ENCODE results near the gene TMEM51. TPM values are rescaled to one million over a fixed set of nuclear protein-coding genes. Genes with fewer than 3 reads are reported as not detected.
A peak's percentile ranks its signal among the peaks of the same experiment; 100 is the strongest.

TMEM51 gene
- total and polyA plus RNA-seq, 2 of the 13 experiments (the other 11 are each of a cell fraction or from before 2014, with no cell fraction given): 12.2 to 22.3 TPM

GRCh38 chr1:15206418-15207030 is 53.0 kb downstream of the TMEM51 start (continued):
- TF ChIP-seq, protein P1, sequence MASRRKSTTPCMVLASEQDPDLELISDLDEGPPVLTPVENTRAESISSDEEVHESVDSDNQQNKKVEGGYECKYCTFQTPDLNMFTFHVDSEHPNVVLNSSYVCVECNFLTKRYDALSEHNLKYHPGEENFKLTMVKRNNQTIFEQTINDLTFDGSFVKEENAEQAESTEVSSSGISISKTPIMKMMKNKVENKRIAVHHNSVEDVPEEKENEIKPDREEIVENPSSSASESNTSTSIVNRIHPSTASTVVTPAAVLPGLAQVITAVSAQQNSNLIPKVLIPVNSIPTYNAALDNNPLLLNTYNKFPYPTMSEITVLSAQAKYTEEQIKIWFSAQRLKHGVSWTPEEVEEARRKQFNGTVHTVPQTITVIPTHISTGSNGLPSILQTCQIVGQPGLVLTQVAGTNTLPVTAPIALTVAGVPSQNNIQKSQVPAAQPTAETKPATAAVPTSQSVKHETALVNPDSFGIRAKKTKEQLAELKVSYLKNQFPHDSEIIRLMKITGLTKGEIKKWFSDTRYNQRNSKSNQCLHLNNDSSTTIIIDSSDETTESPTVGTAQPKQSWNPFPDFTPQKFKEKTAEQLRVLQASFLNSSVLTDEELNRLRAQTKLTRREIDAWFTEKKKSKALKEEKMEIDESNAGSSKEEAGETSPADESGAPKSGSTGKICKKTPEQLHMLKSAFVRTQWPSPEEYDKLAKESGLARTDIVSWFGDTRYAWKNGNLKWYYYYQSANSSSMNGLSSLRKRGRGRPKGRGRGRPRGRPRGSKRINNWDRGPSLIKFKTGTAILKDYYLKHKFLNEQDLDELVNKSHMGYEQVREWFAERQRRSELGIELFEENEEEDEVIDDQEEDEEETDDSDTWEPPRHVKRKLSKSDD (CRISPR knock-in tag; IDR thresholded peaks at IDR 0.05; ENCODE audit: low read depth): no peak
- TF ChIP-seq, protein P2, sequence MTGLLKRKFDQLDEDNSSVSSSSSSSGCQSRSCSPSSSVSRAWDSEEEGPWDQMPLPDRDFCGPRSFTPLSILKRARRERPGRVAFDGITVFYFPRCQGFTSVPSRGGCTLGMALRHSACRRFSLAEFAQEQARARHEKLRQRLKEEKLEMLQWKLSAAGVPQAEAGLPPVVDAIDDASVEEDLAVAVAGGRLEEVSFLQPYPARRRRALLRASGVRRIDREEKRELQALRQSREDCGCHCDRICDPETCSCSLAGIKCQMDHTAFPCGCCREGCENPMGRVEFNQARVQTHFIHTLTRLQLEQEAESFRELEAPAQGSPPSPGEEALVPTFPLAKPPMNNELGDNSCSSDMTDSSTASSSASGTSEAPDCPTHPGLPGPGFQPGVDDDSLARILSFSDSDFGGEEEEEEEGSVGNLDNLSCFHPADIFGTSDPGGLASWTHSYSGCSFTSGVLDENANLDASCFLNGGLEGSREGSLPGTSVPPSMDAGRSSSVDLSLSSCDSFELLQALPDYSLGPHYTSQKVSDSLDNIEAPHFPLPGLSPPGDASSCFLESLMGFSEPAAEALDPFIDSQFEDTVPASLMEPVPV (CRISPR knock-in tag; IDR thresholded peaks at IDR 0.05): no peak
- TF ChIP-seq ZNF788 (CRISPR knock-in tag; IDR thresholded peaks at IDR 0.05; ENCODE audit: borderline replicate concordance): no peak
- TF ChIP-seq, protein P3, sequence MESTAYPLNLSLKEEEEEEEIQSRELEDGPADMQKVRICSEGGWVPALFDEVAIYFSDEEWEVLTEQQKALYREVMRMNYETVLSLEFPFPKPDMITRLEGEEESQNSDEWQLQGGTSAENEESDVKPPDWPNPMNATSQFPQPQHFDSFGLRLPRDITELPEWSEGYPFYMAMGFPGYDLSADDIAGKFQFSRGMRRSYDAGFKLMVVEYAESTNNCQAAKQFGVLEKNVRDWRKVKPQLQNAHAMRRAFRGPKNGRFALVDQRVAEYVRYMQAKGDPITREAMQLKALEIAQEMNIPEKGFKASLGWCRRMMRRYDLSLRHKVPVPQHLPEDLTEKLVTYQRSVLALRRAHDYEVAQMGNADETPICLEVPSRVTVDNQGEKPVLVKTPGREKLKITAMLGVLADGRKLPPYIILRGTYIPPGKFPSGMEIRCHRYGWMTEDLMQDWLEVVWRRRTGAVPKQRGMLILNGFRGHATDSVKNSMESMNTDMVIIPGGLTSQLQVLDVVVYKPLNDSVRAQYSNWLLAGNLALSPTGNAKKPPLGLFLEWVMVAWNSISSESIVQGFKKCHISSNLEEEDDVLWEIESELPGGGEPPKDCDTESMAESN (CRISPR knock-in tag; conservative IDR thresholded peaks at IDR 0.05): 0 out of 2 replicates have a peak, but pooled peaks have one; percentile 70
- peak; percentile 54; the same call in 1 of the 2 replicates for TF ChIP-seq ISL2 (CRISPR knock-in tag; IDR thresholded peaks at IDR 0.05)
- peak; percentile 99 for TF ChIP-seq SIX4 (CRISPR knock-in tag; IDR thresholded peaks at IDR 0.05)
- TF ChIP-seq, protein P4, sequence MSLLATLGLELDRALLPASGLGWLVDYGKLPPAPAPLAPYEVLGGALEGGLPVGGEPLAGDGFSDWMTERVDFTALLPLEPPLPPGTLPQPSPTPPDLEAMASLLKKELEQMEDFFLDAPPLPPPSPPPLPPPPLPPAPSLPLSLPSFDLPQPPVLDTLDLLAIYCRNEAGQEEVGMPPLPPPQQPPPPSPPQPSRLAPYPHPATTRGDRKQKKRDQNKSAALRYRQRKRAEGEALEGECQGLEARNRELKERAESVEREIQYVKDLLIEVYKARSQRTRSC (CRISPR knock-in tag; IDR thresholded peaks at IDR 0.05; ENCODE audit: low read depth): no peak
- no peak for TF ChIP-seq ZNF362 (CRISPR knock-in tag; IDR thresholded peaks at IDR 0.05; ENCODE audit: borderline replicate concordance)
- TF ChIP-seq ZNF800 (CRISPR knock-in tag; IDR thresholded peaks at IDR 0.05): 0 out of 2 replicates have a peak, but pooled peaks have one; percentile 38
- TF ChIP-seq, protein P5, sequence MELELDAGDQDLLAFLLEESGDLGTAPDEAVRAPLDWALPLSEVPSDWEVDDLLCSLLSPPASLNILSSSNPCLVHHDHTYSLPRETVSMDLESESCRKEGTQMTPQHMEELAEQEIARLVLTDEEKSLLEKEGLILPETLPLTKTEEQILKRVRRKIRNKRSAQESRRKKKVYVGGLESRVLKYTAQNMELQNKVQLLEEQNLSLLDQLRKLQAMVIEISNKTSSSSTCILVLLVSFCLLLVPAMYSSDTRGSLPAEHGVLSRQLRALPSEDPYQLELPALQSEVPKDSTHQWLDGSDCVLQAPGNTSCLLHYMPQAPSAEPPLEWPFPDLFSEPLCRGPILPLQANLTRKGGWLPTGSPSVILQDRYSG (CRISPR knock-in tag; IDR thresholded peaks at IDR 0.05): no peak
- no peak for TF ChIP-seq PCBP1 (IDR thresholded peaks at IDR 0.05; ENCODE audit: borderline replicate concordance, low read depth, low read length)
- no peak for TF ChIP-seq ATAD3A (CRISPR knock-in tag; IDR thresholded peaks at IDR 0.05)
- TF ChIP-seq, protein P6, sequence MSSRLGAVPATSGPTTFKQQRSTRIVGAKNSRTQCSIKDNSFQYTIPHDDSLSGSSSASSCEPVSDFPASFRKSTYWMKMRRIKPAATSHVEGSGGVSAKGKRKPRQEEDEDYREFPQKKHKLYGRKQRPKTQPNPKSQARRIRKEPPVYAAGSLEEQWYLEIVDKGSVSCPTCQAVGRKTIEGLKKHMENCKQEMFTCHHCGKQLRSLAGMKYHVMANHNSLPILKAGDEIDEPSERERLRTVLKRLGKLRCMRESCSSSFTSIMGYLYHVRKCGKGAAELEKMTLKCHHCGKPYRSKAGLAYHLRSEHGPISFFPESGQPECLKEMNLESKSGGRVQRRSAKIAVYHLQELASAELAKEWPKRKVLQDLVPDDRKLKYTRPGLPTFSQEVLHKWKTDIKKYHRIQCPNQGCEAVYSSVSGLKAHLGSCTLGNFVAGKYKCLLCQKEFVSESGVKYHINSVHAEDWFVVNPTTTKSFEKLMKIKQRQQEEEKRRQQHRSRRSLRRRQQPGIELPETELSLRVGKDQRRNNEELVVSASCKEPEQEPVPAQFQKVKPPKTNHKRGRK (CRISPR knock-in tag; IDR thresholded peaks at IDR 0.05): no peak
- no peak for TF ChIP-seq STAG1 (CRISPR knock-in tag; IDR thresholded peaks at IDR 0.05)
- TF ChIP-seq ZBTB8A (CRISPR knock-in tag; IDR thresholded peaks at IDR 0.05; ENCODE audit: borderline replicate concordance, low read depth): no peak
